ENCODE results near the gene SRPK2.

GRCh38 chr7:105204953-105205352 lies 183.8 kb downstream of the SRPK2 start:
- no peak for TF ChIP-seq CTCF (IDR thresholded peaks at IDR 0.05)
- no peak for TF ChIP-seq RAD21 (IDR thresholded peaks at IDR 0.05; ENCODE audit: low read length)
- TF ChIP-seq YY1 (IDR thresholded peaks at IDR 0.05; ENCODE audit: low read depth), result no peak
- TF ChIP-seq GABPA (IDR thresholded peaks at IDR 0.05; ENCODE audit: low read depth), result no peak
- no peak for TF ChIP-seq USF2 (IDR thresholded peaks at IDR 0.05; ENCODE audit: borderline replicate concordance, low read depth, low read length)
- TF ChIP-seq CHD2 (IDR thresholded peaks at IDR 0.05; ENCODE audit: low read length, partially characterized antibody), result no peak
- TF ChIP-seq POLR2AphosphoS5 (IDR thresholded peaks at IDR 0.05; ENCODE audit: low read depth, low read length), result no peak
- TF ChIP-seq TCF12 (IDR thresholded peaks at IDR 0.05), result no peak
- TF ChIP-seq RFX5 (IDR thresholded peaks at IDR 0.05; ENCODE audit: low read length), result no peak
- no peak for TF ChIP-seq SMC3 (IDR thresholded peaks at IDR 0.05; ENCODE audit: low read depth, low read length)
- TF ChIP-seq FOXJ3 (CRISPR knock-in tag; IDR thresholded peaks at IDR 0.05), result no peak
- TF ChIP-seq TEAD4 (IDR thresholded peaks at IDR 0.05; ENCODE audit: borderline replicate concordance, insufficient read depth), result no peak
- no peak for TF ChIP-seq JUND (IDR thresholded peaks at IDR 0.05)
- TF ChIP-seq REST (IDR thresholded peaks at IDR 0.05; ENCODE audit: low read depth, low read length), result no peak

Measured in SK-N-SH (cell line).